Activated T-helper 1 cell treated with anti-CD3 and anti-CD28 coated beads, Interleukin-12 subunit alpha, Interleukin-12 subunit beta, Interleukin-2, Interleukin-4 antibody, amounts not matched to agents 30 ng/mL and 10 ng/mL and 1 ng/mL, durations not matched to agents 14 hours and 24 hours and 36 hours (primary cell): ENCODE data around the gene PTMS. TPM values are rescaled to one million over a fixed set of nuclear protein-coding genes. Genes with fewer than 3 reads are reported as not detected.

ENCODE experiments used
- DNase-seq: peaks from one replicate; pipeline ENCODE4 v3.0.0; 2021; ENCODE audit warnings: low spot score
- H3K27ac Mint-ChIP-seq: one replicate; pipeline ENCODE4 v1.8.0; 2021; ENCODE audit warnings: mild to moderate bottlenecking, mixed read lengths
- H3K27me3 Mint-ChIP-seq: one replicate; pipeline ENCODE4 v1.8.0; 2022; ENCODE audit warnings: mild to moderate bottlenecking, moderate library complexity, mixed read lengths; ENCODE audit not compliant: insufficient read depth
- H3K36me3 Mint-ChIP-seq: one replicate; pipeline ENCODE4 v1.8.0; 2021; ENCODE audit warnings: low read depth, mixed read lengths
- H3K4me1 Mint-ChIP-seq: one replicate; pipeline ENCODE4 v1.8.0; 2021; ENCODE audit warnings: low read depth, mixed read lengths
- H3K4me3 Mint-ChIP-seq: one replicate; pipeline ENCODE4 v1.8.0; 2021; ENCODE audit warnings: mild to moderate bottlenecking, moderate library complexity, mixed read lengths
- H3K9me3 Mint-ChIP-seq: one replicate; pipeline ENCODE4 v1.8.0; 2021; ENCODE audit warnings: mixed read lengths
- intact Hi-C: fragments of 100-400 bp; cut with micrococcal nuclease; formaldehyde crosslinking; loops from one replicate; pipeline ENCODE4 v1.15.1; 2024
- total RNA-seq: library from RNA; stranded (reverse); gene quantifications from 2 replicates; pipeline ENCODE4 v1.2.3, GENCODE V29; 2022

PTMS gene
- total RNA-seq, 1 donor from 2014 or later = 262 TPM

- Mint-ChIP-seq H3K4me1 (peaks cover 25% of the 10 kb centered on the region), H3K36me3 (peaks cover 2% of the 10 kb centered on the region), H3K27me3 (peaks cover 8% of the 10 kb centered on the region), H3K4me3 (no peak overlapping the region), H3K9me3 (no peaks in the 10 kb centered on the region), H3K27ac (peak overlapping the region; percentile 41)
- no peak for DNase-seq
- intact Hi-C loops = no loop called here
These were observed 9.0 kb upstream of the PTMS start for GRCh38 chr12:6757028-6757690.

- H3K4me3 Mint-ChIP-seq = no peak overlapping the region
- H3K27me3 Mint-ChIP-seq = peaks cover 8% of the 10 kb centered on the region
- H3K36me3 Mint-ChIP-seq = no peaks in the 10 kb centered on the region
- peaks cover 20% of the 10 kb centered on the region for H3K4me1 Mint-ChIP-seq
- H3K9me3 Mint-ChIP-seq = no peaks in the 10 kb centered on the region
- no peak overlapping the region for H3K27ac Mint-ChIP-seq
- DNase-seq = no peak
- intact Hi-C loops = no loop called here
These were observed 7.6 kb upstream of the PTMS start for GRCh38 chr12:6758506-6759095.

- peaks cover 19% of the 10 kb centered on the region for H3K4me1 Mint-ChIP-seq
- intact Hi-C loops = no loop called here
- H3K9me3 Mint-ChIP-seq = no peaks in the 10 kb centered on the region
- H3K27ac Mint-ChIP-seq = no peak overlapping the region
- H3K36me3 Mint-ChIP-seq = no peaks in the 10 kb centered on the region
- H3K4me3 Mint-ChIP-seq = no peak overlapping the region
- DNase-seq = no peak
- H3K27me3 Mint-ChIP-seq = peaks cover 16% of the 10 kb centered on the region
These were observed 6.4 kb upstream of the PTMS start for GRCh38 chr12:6759741-6760140.

- Mint-ChIP-seq H3K27ac (no peak overlapping the region), H3K9me3 (no peaks in the 10 kb centered on the region), H3K4me3 (no peak overlapping the region), H3K4me1 (peaks cover 43% of the 10 kb centered on the region), H3K27me3 (peaks cover 21% of the 10 kb centered on the region), H3K36me3 (no peaks in the 10 kb centered on the region)
- intact Hi-C loops = no loop called here
- no peak for DNase-seq
These were observed 2.8 kb upstream of the PTMS start for GRCh38 chr12:6763380-6763779.

GRCh38 chr12:6764011-6764828, 1.9 kb upstream of the PTMS start:
- intact Hi-C loops = loop anchor here (1.0 kb wide), 4 partner anchors 8 to 87 kb away; partner anchors contain the start of genes CD4, CDCA3, LAG3 and MLF2
- Mint-ChIP-seq H3K27me3 (peaks cover 21% of the 10 kb centered on the region), H3K4me3 (peak overlapping the region; percentile 79), H3K9me3 (no peaks in the 10 kb centered on the region), H3K36me3 (peaks cover 5% of the 10 kb centered on the region), H3K27ac (peak overlapping the region; percentile 57), H3K4me1 (peaks cover 43% of the 10 kb centered on the region)
- DNase-seq = peak; percentile 64

GRCh38 chr12:6765048-6765633, 1.0 kb upstream of the PTMS start:
- intact Hi-C loops = no loop called here
- Mint-ChIP-seq H3K9me3 (no peaks in the 10 kb centered on the region), H3K4me3 (peak overlapping the region; percentile 79), H3K4me1 (peaks cover 50% of the 10 kb centered on the region), H3K36me3 (peaks cover 9% of the 10 kb centered on the region), H3K27me3 (peaks cover 17% of the 10 kb centered on the region), H3K27ac (peak overlapping the region; percentile 55)
- no peak for DNase-seq

- intact Hi-C loops = loop anchor here (2.0 kb wide), 2 partner anchors 14 to 42 kb away; partner anchors contain the start of gene COPS7A
- peak; percentile 69 for DNase-seq
- Mint-ChIP-seq H3K27ac (peak overlapping the region; percentile 86), H3K27me3 (peaks cover 15% of the 10 kb centered on the region), H3K4me3 (peak overlapping the region; percentile 94), H3K4me1 (peaks cover 65% of the 10 kb centered on the region), H3K36me3 (peaks cover 16% of the 10 kb centered on the region), H3K9me3 (no peaks in the 10 kb centered on the region)
These were observed 637 bp downstream of the PTMS start for GRCh38 chr12:6766651-6767349.

- intact Hi-C loops = loop anchor here (2.0 kb wide), 2 partner anchors 13 to 43 kb away; partner anchors contain the start of gene COPS7A
- peaks cover 73% of the 10 kb centered on the region for H3K4me1 Mint-ChIP-seq
- peak overlapping the region; percentile 86 for H3K27ac Mint-ChIP-seq
- H3K36me3 Mint-ChIP-seq = peaks cover 18% of the 10 kb centered on the region
- H3K27me3 Mint-ChIP-seq = peaks cover 13% of the 10 kb centered on the region
- DNase-seq = no peak
- peak overlapping the region; percentile 94 for H3K4me3 Mint-ChIP-seq
- no peaks in the 10 kb centered on the region for H3K9me3 Mint-ChIP-seq
These were observed 1.5 kb downstream of the PTMS start for GRCh38 chr12:6767353-6768319.

- peak overlapping the region; percentile 94 for H3K4me3 Mint-ChIP-seq
- intact Hi-C loops = no loop called here
- H3K27ac Mint-ChIP-seq = peak overlapping the region; percentile 74
- DNase-seq = no peak
- H3K27me3 Mint-ChIP-seq = peaks cover 13% of the 10 kb centered on the region
- H3K36me3 Mint-ChIP-seq = peaks cover 20% of the 10 kb centered on the region
- H3K9me3 Mint-ChIP-seq = no peaks in the 10 kb centered on the region
- peaks cover 76% of the 10 kb centered on the region for H3K4me1 Mint-ChIP-seq
These were observed 2.3 kb downstream of the PTMS start for GRCh38 chr12:6768437-6768914.

GRCh38 chr12:6768990-6769389, 2.8 kb downstream of the PTMS start:
- DNase-seq = no peak
- H3K36me3 Mint-ChIP-seq = peaks cover 20% of the 10 kb centered on the region
- no peaks in the 10 kb centered on the region for H3K9me3 Mint-ChIP-seq
- intact Hi-C loops = no loop called here
- H3K27me3 Mint-ChIP-seq = peaks cover 12% of the 10 kb centered on the region
- peak overlapping the region; percentile 74 for H3K27ac Mint-ChIP-seq
- H3K4me1 Mint-ChIP-seq = peaks cover 75% of the 10 kb centered on the region
- peak overlapping the region; percentile 94 for H3K4me3 Mint-ChIP-seq

GRCh38 chr12:6769666-6770065, 3.5 kb downstream of the PTMS start:
- H3K4me1 Mint-ChIP-seq = peaks cover 75% of the 10 kb centered on the region
- intact Hi-C loops = loop anchor here (5.0 kb wide), 4 partner anchors 58 to 188 kb away; partner anchors contain the start of genes CHD4, P3H3 and ZNF384

More at GRCh38 chr12:6769666-6770065, 3.5 kb downstream of the PTMS start:
- DNase-seq = no peak
- H3K27ac Mint-ChIP-seq = peak overlapping the region; percentile 52
- H3K4me3 Mint-ChIP-seq = no peak overlapping the region
- H3K36me3 Mint-ChIP-seq = peaks cover 25% of the 10 kb centered on the region
- H3K9me3 Mint-ChIP-seq = no peaks in the 10 kb centered on the region
- H3K27me3 Mint-ChIP-seq = peaks cover 5% of the 10 kb centered on the region
